Body of pancreas (tissue), 4 donors: ENCODE measurements around the gene SYCP2L. TPM values are rescaled to one million over a fixed set of nuclear protein-coding genes. Genes with fewer than 3 reads are reported as not detected.
"Not testable (repeated sequence)": the region's sequence is repeated elsewhere in the genome, so short reads cannot be mapped to it uniquely, and the experiment has no call there.

ENCODE experiments used
- ATAC-seq: fragments of 150-250 bp; one replicate; pipeline ENCODE4 v1.9.1; 2016
- DNase-seq, 4 donors: peaks; one replicate each; pipeline ENCODE4 v3.0.0-alpha.2; 2019
- H3K27ac ChIP-seq, 4 donors: fragments of 200-600 bp; sonication (generic); 1 replicate in 3 of 4; 2 replicates in 1 of 4; pipeline versions ENCODE4 v1.5.1 to v1.6.1; 2016 to 2019; ENCODE audit warnings: mild to moderate bottlenecking in 1 of 4, mixed read lengths in 1 of 4, moderate library complexity in 1 of 4
- H3K27me3 ChIP-seq, 2 donors: fragments of 200-600 bp; sonication (generic); one replicate each; pipeline ENCODE4 v1.6.0; 2016; ENCODE audit warnings: mild to moderate bottlenecking in 1 of 2
- H3K36me3 ChIP-seq, 2 donors: fragments of 200-600 bp; sonication (generic); replicated peaks in 1 of 2; 2 replicates each; pipeline ENCODE4 v1.5.1; 2016; ENCODE audit warnings: low read depth in 2 of 2; ENCODE audit not compliant: insufficient read depth in 1 of 2
- H3K4me1 ChIP-seq: fragments of 200-600 bp; sonication (generic); one replicate; pipeline ENCODE4 v1.6.0; 2016
- H3K4me3 ChIP-seq, 2 donors: fragments of 200-600 bp; sonication (generic); 1 replicate in 1 of 2; 2 replicates in 1 of 2; pipeline ENCODE4 v1.5.1; 2016 to 2019
- H3K9me3 ChIP-seq, 3 donors: fragments of 200-600 bp; sonication (generic); 1 replicate in 2 of 3; 2 replicates in 1 of 3; pipeline ENCODE4 v1.5.1; 2016
- POLR2A ChIP-seq, 3 donors: fragments of 450-650 bp; IDR thresholded peaks; one replicate each; pipeline ENCODE4 v1.6.1; 2016; ENCODE audit warnings: antibody characterized with exemption in 3 of 3, mild to moderate bottlenecking in 2 of 3
- WGBS, 2 donors: methylation state at CpG; one replicate each; pipeline ENCODE4 v1.1.5; 2017; 5-methylcytosine and 5-hydroxymethylcytosine counted together
- intact Hi-C: fragments of 100-400 bp; cut with DNase I; formaldehyde crosslinking; loops from one replicate; pipeline ENCODE4 v1.15.1; 2023
- total RNA-seq, 2 donors: library from RNA; depleted of rRNA; stranded (reverse); fragments of >200 nt; gene quantifications; one replicate each; pipeline ENCODE4 v1.1.0, GENCODE V29; 2016
- TF ChIP-seq, protein P1 (sequence below), 7 experiments: fragments of 450-650 bp in 4 of 7; fragments of 200-600 bp in 3 of 7; sonication (generic) in 3 of 7; IDR thresholded peaks; one replicate each; pipeline ENCODE4 v1.5.1; 2016 to 2019; ENCODE audit warnings: antibody characterized with exemption in 7 of 7

The SYCP2L gene
- total RNA-seq, 2 donors from 2014 or later = 2.1 to 3.3 TPM

DNA sequence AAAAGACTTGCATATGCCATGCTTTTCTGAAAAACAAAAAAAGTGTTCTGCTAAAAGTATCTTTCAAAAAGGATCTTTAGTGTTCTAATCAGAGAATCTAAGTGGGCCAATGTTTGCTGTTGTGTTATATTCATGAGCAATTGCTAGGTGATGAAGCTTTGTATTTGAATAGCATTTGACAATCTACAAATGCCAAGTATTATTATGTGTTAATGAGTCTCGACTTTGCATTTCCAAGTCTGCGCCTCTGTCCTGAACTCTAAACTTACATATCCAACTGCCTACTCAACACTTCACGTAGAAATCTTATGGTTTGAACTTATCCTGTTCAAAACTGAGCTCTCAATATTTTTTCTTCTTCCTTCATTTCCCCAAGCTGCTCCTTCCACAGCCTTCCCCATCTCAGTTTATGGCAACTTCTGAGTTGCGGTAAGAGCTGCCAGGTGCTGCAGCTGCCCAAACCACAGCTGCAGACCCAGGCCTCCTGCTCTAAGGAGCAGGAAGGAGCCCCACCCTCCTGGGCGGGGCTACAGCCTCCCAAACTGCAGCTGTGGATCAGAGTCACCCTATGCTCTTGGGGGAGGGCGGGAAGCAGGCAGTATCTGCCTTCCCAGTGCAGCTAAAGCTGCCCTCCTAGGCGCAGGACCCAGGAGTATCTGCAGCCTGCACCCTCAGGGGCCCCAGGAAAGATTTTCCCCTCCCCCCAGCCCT, 31.8 kb upstream of the SYCP2L start:
- Histone ChIP-seq H3K27ac (no peak overlapping the region), H3K27me3 (no peaks in the 10 kb centered on the region), H3K9me3 (peaks cover 0 to 6% (median 0%) of the 10 kb centered on the region in 3 donors), H3K36me3 (no peaks in the 10 kb centered on the region), H3K4me1 (no peaks in the 10 kb centered on the region), H3K4me3 (no peak overlapping the region)
- 83 to 87% methylated on average over 6 to 7 of the region's 7 CpGs for whole genome bisulfite sequencing, 2 donors
- TF ChIP-seq, protein P1, sequence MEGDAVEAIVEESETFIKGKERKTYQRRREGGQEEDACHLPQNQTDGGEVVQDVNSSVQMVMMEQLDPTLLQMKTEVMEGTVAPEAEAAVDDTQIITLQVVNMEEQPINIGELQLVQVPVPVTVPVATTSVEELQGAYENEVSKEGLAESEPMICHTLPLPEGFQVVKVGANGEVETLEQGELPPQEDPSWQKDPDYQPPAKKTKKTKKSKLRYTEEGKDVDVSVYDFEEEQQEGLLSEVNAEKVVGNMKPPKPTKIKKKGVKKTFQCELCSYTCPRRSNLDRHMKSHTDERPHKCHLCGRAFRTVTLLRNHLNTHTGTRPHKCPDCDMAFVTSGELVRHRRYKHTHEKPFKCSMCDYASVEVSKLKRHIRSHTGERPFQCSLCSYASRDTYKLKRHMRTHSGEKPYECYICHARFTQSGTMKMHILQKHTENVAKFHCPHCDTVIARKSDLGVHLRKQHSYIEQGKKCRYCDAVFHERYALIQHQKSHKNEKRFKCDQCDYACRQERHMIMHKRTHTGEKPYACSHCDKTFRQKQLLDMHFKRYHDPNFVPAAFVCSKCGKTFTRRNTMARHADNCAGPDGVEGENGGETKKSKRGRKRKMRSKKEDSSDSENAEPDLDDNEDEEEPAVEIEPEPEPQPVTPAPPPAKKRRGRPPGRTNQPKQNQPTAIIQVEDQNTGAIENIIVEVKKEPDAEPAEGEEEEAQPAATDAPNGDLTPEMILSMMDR (IDR thresholded peaks at IDR 0.05) = no peak
- no peak for TF ChIP-seq POLR2A (IDR thresholded peaks at IDR 0.05)
- DNase-seq (no peak), ATAC-seq (no peak)
- intact Hi-C loops = no loop called here

DNA sequence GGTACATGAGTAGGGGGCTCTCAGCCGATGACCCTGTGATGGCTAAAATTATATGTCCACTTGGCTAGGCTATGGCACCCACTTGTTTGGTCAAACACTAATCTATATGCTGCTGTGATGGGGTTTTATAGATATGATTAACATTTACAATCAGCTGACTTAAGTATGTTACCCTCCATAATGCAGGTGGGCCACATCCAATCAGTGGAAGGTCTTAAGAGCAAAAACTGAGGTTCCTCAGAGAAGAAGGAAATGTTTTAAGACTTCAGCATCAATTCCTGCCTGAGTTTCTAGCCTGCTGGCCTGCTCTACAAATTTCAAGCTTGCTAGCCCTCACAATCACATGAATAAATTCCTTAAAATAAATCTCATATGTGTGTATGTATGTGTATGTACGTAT, 29.6 kb upstream of the SYCP2L start:
- no peaks in the 10 kb centered on the region for H3K4me1 ChIP-seq
- intact Hi-C loops = no loop called here
- H3K27ac ChIP-seq = no peak overlapping the region
- H3K9me3 ChIP-seq = peaks cover 0 to 6% (median 0%) of the 10 kb centered on the region in 3 donors
- TF ChIP-seq, protein P1 (IDR thresholded peaks at IDR 0.05) = no peak
- TF ChIP-seq POLR2A (IDR thresholded peaks at IDR 0.05) = no peak
- H3K4me3 ChIP-seq = no peak overlapping the region
- DNase-seq (no peak), ATAC-seq (no peak)
- no peaks in the 10 kb centered on the region for H3K36me3 ChIP-seq
- H3K27me3 ChIP-seq = no peaks in the 10 kb centered on the region
- WGBS, 2 donors = 89 to 92% methylated on average over 2 of the region's 2 CpGs

DNA sequence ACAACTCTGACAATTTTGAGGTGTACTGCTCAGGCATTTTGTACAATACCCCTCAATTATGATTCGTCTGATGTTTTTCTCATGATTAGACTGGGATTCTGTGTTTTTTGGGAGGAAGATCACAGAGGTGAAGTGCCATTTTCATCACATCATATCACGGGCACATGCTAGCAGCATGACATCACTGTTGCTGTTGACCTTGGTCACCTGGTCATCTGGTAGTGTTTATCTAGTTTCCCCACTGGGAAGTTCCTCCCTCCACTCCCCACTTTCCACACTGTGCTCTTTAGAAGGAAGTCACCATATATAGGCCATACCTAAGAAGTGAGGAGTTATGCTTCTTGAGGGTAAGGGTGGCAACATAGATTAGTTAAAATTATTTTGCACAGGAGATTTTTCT, 25.8 kb upstream of the SYCP2L start:
- no peaks in the 10 kb centered on the region for H3K4me1 ChIP-seq
- 87 to 94% methylated on average over 2 of the region's 2 CpGs for WGBS, 2 donors
- ATAC-seq (no peak), DNase-seq (no peak)
- H3K9me3 ChIP-seq = no peaks in the 10 kb centered on the region
- intact Hi-C loops = no loop called here
- H3K27me3 ChIP-seq = no peaks in the 10 kb centered on the region
- H3K27ac ChIP-seq = no peak overlapping the region
- H3K36me3 ChIP-seq = no peaks in the 10 kb centered on the region
- H3K4me3 ChIP-seq = no peak overlapping the region
- no peak for TF ChIP-seq POLR2A (IDR thresholded peaks at IDR 0.05)
- TF ChIP-seq, protein P1 (IDR thresholded peaks at IDR 0.05) = no peak

DNA sequence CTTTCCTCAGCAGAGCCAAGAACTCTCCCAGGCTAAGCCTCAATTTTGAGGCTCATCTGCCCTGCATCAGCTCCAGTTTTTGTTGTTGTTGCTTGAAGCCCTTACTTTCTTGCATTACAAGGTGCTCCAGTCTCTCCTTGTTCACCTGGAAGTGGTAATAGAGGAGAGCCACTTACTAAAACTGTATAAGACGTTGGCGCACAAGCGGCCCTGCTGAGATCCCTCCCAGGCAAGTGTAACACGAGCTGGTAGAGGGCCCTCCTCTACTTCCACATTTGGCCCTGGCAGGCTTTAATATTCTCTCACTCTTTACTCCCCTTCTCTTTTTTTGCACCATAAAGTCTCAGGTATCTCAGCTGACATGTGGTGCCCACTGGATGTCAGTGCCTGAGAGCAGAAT, 24.5 kb upstream of the SYCP2L start:
- ATAC-seq (no peak), DNase-seq (no peak)
- WGBS, 2 donors = 87 to 91% methylated on average over 4 of the region's 4 CpGs
- no peaks in the 10 kb centered on the region for H3K9me3 ChIP-seq
- TF ChIP-seq, protein P1 (IDR thresholded peaks at IDR 0.05) = no peak
- TF ChIP-seq POLR2A (IDR thresholded peaks at IDR 0.05) = no peak
- no peaks in the 10 kb centered on the region for H3K36me3 ChIP-seq
- H3K4me1 ChIP-seq = no peaks in the 10 kb centered on the region
- H3K27me3 ChIP-seq = no peaks in the 10 kb centered on the region
- no peak overlapping the region for H3K27ac ChIP-seq
- intact Hi-C loops = no loop called here
- H3K4me3 ChIP-seq = no peak overlapping the region

DNA sequence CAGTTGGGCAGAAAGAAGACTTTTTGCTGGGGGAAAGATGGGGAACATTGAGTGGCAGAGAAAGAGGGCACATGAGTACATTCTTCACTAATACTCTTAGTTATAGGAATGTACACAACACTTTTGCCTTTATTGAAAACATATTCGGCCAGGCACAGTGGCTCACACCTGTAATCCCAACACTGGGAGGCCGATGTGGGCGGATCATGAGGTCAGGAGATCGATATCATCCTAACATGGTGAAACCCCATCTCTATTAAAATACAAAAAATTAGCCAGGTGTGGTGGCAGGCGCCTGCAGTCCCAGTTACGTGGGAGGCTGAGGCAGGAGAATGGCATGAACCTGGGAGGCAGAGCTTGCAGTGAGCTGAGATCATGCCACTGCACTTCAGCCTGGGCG, 23.8 kb upstream of the SYCP2L start:
- H3K36me3 ChIP-seq, H3K4me3 ChIP-seq, ATAC-seq, DNase-seq, H3K4me1 ChIP-seq, H3K9me3 ChIP-seq, intact Hi-C loops, H3K27ac ChIP-seq, H3K27me3 ChIP-seq: not testable (repeated sequence)
- WGBS, 2 donors = 91 to 92% methylated on average over 7 of the region's 7 CpGs

DNA sequence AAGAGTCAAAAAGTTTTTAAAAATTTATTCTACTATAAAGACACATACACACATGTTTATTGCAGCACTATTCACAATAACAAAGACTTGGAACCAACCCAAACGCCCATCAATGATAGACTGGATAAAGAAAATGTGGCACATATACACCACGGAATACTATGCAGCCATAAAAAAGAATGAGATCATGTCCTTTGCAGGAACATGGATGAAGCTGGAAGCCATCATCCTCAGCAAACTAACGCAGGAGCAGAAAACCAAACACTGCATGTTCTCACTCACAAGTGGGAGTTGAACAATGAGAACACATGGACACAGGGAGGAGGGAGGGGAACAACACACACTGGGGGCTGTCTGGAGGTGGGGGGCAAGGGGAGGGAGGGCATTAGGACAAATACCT, 20.1 kb upstream of the SYCP2L start:
- H3K27ac ChIP-seq, H3K4me3 ChIP-seq, H3K36me3 ChIP-seq, intact Hi-C loops, H3K4me1 ChIP-seq, ATAC-seq, H3K27me3 ChIP-seq, H3K9me3 ChIP-seq, DNase-seq: not testable (repeated sequence)
- WGBS, 2 donors = 73% methylated on average over 3 of the region's 3 CpGs
